Transverse colon (tissue), 3 donors: ENCODE measurements around the gene HELZ.

Experiments used
- EP300 ChIP-seq: sonication (generic); formaldehyde crosslinking; IDR thresholded peaks from one replicate; pipeline ENCODE4 v1.6.1; 2017; ENCODE audit warnings: antibody characterized with exemption, low read depth
- POLR2A ChIP-seq: fragments of 450-650 bp; IDR thresholded peaks from one replicate; pipeline ENCODE4 v1.6.1; 2016; ENCODE audit warnings: antibody characterized with exemption, mild to moderate bottlenecking, moderate library complexity
- TF ChIP-seq, protein P1 (sequence below), 5 experiments: fragments of 200-600 bp in 3 of 5; fragments of 450-650 bp in 2 of 5; sonication (generic) in 3 of 5; IDR thresholded peaks; 1 replicate in 2 of 5; 2 replicates in 3 of 5; pipeline ENCODE4 v1.5.1; 2016 to 2017; ENCODE audit warnings: antibody characterized with exemption in 5 of 5, inconsistent platforms in 3 of 5, mild to moderate bottlenecking in 2 of 5, moderate library complexity in 1 of 5

DNA sequence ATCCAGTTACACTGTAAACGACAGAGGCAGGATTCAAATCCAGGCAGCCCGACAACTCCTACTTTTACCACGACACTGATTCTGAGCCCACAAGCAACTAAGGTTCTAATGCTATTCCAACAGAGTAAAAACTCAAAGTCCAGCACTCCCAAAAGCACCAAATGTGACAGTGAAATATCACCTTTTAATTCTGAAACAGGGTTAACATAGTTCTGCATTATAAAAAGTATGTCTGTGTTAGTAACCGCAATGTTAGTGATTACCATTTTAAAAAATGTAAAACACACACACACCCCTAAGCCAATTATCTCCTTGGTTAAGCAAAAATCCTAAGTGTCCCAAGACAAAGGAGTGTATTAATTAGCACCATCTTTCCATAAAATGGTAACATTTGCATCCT, 19.7 kb downstream of the HELZ start:
- TF ChIP-seq POLR2A = no peak
- TF ChIP-seq, protein P1, sequence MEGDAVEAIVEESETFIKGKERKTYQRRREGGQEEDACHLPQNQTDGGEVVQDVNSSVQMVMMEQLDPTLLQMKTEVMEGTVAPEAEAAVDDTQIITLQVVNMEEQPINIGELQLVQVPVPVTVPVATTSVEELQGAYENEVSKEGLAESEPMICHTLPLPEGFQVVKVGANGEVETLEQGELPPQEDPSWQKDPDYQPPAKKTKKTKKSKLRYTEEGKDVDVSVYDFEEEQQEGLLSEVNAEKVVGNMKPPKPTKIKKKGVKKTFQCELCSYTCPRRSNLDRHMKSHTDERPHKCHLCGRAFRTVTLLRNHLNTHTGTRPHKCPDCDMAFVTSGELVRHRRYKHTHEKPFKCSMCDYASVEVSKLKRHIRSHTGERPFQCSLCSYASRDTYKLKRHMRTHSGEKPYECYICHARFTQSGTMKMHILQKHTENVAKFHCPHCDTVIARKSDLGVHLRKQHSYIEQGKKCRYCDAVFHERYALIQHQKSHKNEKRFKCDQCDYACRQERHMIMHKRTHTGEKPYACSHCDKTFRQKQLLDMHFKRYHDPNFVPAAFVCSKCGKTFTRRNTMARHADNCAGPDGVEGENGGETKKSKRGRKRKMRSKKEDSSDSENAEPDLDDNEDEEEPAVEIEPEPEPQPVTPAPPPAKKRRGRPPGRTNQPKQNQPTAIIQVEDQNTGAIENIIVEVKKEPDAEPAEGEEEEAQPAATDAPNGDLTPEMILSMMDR (IDR thresholded peaks at IDR 0.05) = no peak
- no peak for TF ChIP-seq EP300
